AG04450 (cell line): ENCODE results near the gene RAG2. TPM values are rescaled to one million over a fixed set of nuclear protein-coding genes. Genes with fewer than 3 reads are reported as not detected.

Experiments
- CTCF ChIA-PET: fragments of 300-600, 350-600 bp; formaldehyde crosslinking; extraction: SDS; loops from one replicate; lab custom pipeline; 2022; ENCODE audit warnings: antibody characterized with exemption, inconsistent platforms; lab: Charles Lee
- POLR2A ChIA-PET: fragments of 350-600 bp; formaldehyde crosslinking; extraction: SDS; loops from one replicate; lab custom pipeline; 2021; ENCODE audit warnings: antibody characterized with exemption, inconsistent platforms; lab: Yijun Ruan, JAX
- DNase-seq: peaks from one replicate; pipeline ENCODE4 v3.0.0-alpha.2; 2011; ENCODE audit warnings: low read depth, low spot score
- H3K27ac ChIP-seq: one replicate; pipeline ENCODE4 v1.5.1; 2012; ENCODE audit warnings: low read depth, low read length, control low read depth
- H3K27me3 ChIP-seq: one replicate; pipeline ENCODE4 v1.6.0; 2012; ENCODE audit warnings: low read length; ENCODE audit not compliant: control insufficient read depth, insufficient read depth
- H3K4me3 ChIP-seq: 2 replicates; pipeline ENCODE4 v1.5.1; 2011; ENCODE audit warnings: mild to moderate bottlenecking, low read depth, low read length, control low read depth
- H3K9me3 ChIP-seq: 2 replicates; pipeline ENCODE4 v1.5.1; 2012; ENCODE audit warnings: low read length; ENCODE audit not compliant: control insufficient read depth, insufficient read depth
- polyA plus RNA-seq: library from polyadenylated mRNA; depleted of rRNA; stranded (reverse); fragments of >200 nt; gene quantifications from 2 replicates; pipeline ENCODE4 v1.2.3, GENCODE V29; 2011
- TF ChIP-seq, protein P1 (sequence below): IDR thresholded peaks from 2 replicates; pipeline ENCODE4 v1.5.1; 2011; ENCODE audit warnings: low read depth, low read length, control low read depth, inconsistent platforms

Gene RAG2
- polyA plus RNA-seq, 1 experiment, result not detected

DNA sequence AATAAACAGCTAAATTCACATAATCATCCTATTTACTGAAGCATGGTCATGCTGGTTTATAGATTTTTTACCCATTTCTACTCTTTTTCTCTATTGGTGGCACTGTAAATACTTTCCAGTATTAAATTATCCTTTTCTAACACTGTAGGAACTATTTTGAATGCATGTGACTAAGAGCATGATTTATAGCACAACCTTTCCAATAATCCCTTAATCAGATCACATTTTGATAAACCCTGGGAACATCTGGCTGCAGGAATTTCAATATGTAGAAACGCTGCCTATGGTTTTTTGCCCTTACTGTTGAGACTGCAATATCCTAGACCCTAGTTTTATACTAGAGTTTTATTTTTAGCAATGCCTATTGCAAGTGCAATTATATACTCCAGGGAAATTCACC lies 19.6 kb downstream of the RAG2 start:
- no peak for DNase-seq
- H3K27ac ChIP-seq, result no peak overlapping the region
- H3K9me3 ChIP-seq, result no peaks in the 10 kb centered on the region
- ChIA-PET CTCF (interaction anchor here (2.1 kb wide), 1 partner anchor 169 kb away, joined by 8 read pairs; no protein-coding TSS in a partner anchor), POLR2A (no interaction called here)
- TF ChIP-seq, protein P1, sequence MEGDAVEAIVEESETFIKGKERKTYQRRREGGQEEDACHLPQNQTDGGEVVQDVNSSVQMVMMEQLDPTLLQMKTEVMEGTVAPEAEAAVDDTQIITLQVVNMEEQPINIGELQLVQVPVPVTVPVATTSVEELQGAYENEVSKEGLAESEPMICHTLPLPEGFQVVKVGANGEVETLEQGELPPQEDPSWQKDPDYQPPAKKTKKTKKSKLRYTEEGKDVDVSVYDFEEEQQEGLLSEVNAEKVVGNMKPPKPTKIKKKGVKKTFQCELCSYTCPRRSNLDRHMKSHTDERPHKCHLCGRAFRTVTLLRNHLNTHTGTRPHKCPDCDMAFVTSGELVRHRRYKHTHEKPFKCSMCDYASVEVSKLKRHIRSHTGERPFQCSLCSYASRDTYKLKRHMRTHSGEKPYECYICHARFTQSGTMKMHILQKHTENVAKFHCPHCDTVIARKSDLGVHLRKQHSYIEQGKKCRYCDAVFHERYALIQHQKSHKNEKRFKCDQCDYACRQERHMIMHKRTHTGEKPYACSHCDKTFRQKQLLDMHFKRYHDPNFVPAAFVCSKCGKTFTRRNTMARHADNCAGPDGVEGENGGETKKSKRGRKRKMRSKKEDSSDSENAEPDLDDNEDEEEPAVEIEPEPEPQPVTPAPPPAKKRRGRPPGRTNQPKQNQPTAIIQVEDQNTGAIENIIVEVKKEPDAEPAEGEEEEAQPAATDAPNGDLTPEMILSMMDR, result no peak
- H3K27me3 ChIP-seq, result no peaks in the 10 kb centered on the region
- no peak overlapping the region for H3K4me3 ChIP-seq

- ChIA-PET CTCF (interaction anchor here (2.1 to 6.7 kb wide), 2 partner anchors 14 to 169 kb away, joined by 8 to 59 read pairs; no protein-coding TSS in a partner anchor), POLR2A (no interaction called here)
- TF ChIP-seq, protein P1, result no peak
- no peak for DNase-seq
- Histone ChIP-seq H3K9me3 (no peaks in the 10 kb centered on the region), H3K27me3 (no peaks in the 10 kb centered on the region), H3K27ac (no peak overlapping the region), H3K4me3 (no peak overlapping the region)
These were observed 20.2 kb downstream of the RAG2 start for GRCh38 chr11:36577859-36578258.

- Histone ChIP-seq H3K27me3 (no peaks in the 10 kb centered on the region), H3K27ac (no peak overlapping the region), H3K4me3 (no peak overlapping the region), H3K9me3 (no peaks in the 10 kb centered on the region)
- TF ChIP-seq, protein P1, result no peak
- ChIA-PET POLR2A (no interaction called here), CTCF (interaction anchor here (2.1 to 6.7 kb wide), 2 partner anchors 13 to 170 kb away, joined by 8 to 59 read pairs; no protein-coding TSS in a partner anchor)
- no peak for DNase-seq
These were observed 20.7 kb downstream of the RAG2 start for GRCh38 chr11:36577373-36577772.

DNA sequence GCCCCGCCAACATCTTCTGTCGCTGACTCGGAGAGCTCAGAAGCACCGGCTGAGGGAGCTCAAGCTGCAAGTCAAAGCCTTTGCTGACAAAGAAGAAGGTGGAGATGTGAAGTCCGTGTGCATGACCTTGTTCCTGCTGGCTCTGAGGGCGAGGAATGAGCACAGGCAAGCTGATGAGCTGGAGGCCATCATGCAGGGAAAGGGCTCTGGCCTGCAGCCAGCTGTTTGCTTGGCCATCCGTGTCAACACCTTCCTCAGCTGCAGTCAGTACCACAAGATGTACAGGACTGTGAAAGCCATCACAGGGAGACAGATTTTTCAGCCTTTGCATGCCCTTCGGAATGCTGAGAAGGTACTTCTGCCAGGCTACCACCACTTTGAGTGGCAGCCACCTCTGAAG lies 23.6 kb downstream of the RAG2 start:
- Histone ChIP-seq H3K4me3 (no peak overlapping the region), H3K27me3 (peaks cover 8% of the 10 kb centered on the region), H3K27ac (no peak overlapping the region), H3K9me3 (no peaks in the 10 kb centered on the region)
- no peak for DNase-seq
- TF ChIP-seq, protein P1, result no peak
- CTCF ChIA-PET, result interaction anchor here (6.7 kb wide), 1 partner anchor 10 kb away, joined by 59 read pairs; no protein-coding TSS in a partner anchor
- POLR2A ChIA-PET, result no interaction called here

DNA sequence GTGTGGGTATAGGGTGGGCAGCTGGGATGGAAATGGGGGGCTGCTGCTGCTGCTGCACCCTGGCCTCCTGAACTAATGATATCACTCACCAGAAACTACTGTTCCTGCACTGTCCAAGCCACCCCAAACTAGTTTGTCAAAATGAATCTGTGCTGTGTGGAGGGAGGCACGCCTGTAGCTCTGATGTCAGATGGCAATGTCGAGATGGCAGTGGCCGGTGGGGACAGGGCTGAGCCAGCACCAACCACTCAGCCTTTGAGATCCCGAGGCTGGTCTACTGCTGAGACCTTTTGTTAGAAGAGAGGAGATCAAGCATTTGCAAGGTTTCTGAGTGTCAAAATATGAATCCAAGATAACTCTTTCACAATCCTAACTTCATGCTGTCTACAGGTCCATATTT lies 28.9 kb downstream of the RAG2 start:
- no peak overlapping the region for H3K27ac ChIP-seq
- ChIA-PET CTCF (interaction anchor here (2.1 kb wide), 1 partner anchor 178 kb away, joined by 18 read pairs; no protein-coding TSS in a partner anchor), POLR2A (no interaction called here)
- DNase-seq, result no peak
- H3K4me3 ChIP-seq, result no peak overlapping the region
- H3K9me3 ChIP-seq, result no peaks in the 10 kb centered on the region
- peaks cover 24% of the 10 kb centered on the region for H3K27me3 ChIP-seq
- TF ChIP-seq, protein P1, result no peak
